Measurements from ENCODE around the gene AP1S3.

DNA sequence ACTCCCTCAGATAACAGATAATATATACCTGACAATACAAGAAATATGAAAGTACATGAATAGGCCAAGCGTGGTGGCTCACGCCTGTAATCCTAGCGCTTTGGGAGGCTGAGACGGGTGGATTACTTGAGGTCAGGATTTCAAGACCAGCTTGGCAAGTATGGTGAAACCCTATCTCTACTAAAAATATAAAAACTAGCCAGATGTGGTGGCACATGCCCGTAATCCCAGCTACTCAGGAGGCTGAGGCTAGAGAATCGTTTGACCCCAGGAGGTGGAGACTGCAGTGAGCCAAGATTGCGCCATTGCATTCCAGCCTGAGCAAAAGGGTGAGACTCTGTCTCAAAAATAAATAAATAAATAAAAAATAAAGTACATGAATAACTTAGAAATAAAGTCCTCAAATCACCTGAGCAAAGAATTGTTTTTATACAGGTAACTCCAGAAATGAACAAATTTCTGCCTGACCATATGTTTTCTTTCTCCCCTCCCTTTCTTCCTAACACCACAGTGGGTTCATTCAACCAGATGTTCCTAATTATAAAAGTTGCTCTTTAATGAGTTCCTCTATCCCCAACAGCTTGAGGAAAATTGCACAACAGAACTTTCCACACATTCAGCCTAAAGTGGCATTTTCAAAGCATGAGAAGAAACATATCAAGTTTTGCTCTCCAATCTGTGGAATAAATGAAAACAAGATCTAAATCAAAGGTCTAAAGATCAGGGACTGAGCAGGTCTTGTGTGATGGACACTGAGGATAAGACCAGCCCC lies 33.6 kb upstream of the AP1S3 start:
- TF ChIP-seq POLR2AphosphoS5 (IDR thresholded peaks at IDR 0.05; ENCODE audit: low read depth, low read length) (no peak), SIN3A (IDR thresholded peaks at IDR 0.05; ENCODE audit: borderline replicate concordance, insufficient read depth, low read length) (no peak)

Measured in PFSK-1 (cell line).